ENCODE results near the gene BRI3. TPM values are rescaled to one million over a fixed set of nuclear protein-coding genes. Genes with fewer than 3 reads are reported as not detected.
A peak's percentile ranks its signal among the peaks of the same experiment; 100 is the strongest.

BRI3 gene
- total RNA-seq, 1 donor from 2014 or later: 22.2 TPM

DNA sequence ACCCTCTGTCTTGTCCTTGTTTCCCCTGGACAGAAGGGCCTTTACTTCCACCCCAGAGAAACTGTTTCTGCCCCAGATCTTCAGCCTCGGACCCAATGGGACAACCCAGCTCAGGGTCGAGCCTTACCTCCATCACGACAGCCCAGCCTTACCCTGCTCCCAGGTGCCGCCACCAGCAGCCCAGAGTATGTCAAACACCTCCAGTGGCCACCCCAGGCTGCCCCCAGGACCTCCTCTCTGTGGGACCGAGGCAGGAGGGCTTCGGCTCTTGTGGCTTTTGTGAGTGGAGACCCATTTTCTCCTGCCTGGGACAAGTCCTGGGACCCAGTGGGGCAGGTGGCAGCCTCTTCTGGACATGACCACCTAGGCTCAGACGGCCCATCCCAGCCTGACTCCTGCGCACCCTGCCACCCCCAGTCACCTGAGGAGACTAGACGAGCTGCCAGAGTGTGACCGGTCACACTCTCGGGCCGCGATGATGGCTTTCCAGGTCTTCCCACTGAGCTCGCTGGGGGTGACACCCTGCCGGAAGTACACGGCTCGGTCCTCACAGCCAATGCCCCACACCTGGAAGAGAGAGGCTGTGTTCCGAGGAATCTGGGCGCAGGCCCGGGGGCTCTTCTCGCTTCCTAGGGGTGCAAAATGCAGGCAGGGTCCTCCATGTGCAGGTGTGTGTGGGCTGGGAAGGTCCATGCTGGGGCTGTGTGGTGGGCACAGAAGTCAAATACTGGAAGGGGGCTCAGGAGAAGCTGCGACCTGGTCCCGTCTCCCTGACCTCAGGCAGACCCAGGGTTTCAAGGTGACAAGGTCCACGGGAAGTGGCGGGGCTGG is 44.9 kb upstream of the BRI3 start:
- Mint-ChIP-seq H3K27ac (no peak overlapping the region), H3K4me1 (no peaks in the 10 kb centered on the region), H3K9me3 (no peaks in the 10 kb centered on the region), H3K36me3 (peaks cover 5% of the 10 kb centered on the region), H3K4me3 (no peak overlapping the region), H3K27me3 (ENCODE audit: insufficient read depth, low read depth) (peaks cover 2% of the 10 kb centered on the region)
- Histone ChIP-seq H3K9ac (no peak overlapping the region), H3K27ac (no peak overlapping the region), H2AFZ (replicated peaks) (no peak overlapping the region), H3F3A (ENCODE audit: low read depth) (no peaks in the 10 kb centered on the region), H3K9me3 (ENCODE audit: low read depth) (no peaks in the 10 kb centered on the region), H3K36me3 (no peaks in the 10 kb centered on the region), H3K79me2 (ENCODE audit: low read depth) (no peaks in the 10 kb centered on the region), H3K4me1 (peaks cover 1% of the 10 kb centered on the region), H4K20me1 (ENCODE audit: low read depth) (no peaks in the 10 kb centered on the region), H3K4me2 (no peak overlapping the region), H3K27me3 (no peaks in the 10 kb centered on the region), H3K4me3 (no peak overlapping the region)
- no peak for DNase-seq (ENCODE audit: low spot score)
- TF ChIP-seq EZH2phosphoT487 (IDR thresholded peaks at IDR 0.05) (no peak), EZH2 (IDR thresholded peaks at IDR 0.05) (no peak)
- TF ChIP-seq, protein P1, sequence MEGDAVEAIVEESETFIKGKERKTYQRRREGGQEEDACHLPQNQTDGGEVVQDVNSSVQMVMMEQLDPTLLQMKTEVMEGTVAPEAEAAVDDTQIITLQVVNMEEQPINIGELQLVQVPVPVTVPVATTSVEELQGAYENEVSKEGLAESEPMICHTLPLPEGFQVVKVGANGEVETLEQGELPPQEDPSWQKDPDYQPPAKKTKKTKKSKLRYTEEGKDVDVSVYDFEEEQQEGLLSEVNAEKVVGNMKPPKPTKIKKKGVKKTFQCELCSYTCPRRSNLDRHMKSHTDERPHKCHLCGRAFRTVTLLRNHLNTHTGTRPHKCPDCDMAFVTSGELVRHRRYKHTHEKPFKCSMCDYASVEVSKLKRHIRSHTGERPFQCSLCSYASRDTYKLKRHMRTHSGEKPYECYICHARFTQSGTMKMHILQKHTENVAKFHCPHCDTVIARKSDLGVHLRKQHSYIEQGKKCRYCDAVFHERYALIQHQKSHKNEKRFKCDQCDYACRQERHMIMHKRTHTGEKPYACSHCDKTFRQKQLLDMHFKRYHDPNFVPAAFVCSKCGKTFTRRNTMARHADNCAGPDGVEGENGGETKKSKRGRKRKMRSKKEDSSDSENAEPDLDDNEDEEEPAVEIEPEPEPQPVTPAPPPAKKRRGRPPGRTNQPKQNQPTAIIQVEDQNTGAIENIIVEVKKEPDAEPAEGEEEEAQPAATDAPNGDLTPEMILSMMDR (IDR thresholded peaks at IDR 0.05): no peak

DNA sequence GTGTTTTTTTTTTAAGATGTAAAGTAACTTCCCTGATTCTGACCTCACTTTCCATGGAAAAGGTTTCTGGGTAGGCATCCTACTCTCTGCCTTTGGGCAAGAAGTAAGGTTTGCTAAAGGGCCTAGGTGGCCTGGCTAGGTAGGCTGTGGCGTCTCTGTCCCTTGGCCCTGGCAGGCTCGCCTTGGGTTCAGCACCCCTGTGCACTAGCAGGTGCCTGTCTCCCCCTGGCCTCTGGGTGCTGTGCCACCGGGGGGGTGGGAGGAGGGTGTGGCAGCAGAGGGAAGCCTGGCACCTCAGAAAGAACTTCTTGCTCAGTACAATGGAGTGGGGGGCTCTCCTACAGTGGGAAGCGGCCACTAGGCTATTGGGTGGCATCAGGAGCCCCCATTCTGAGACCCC is 43.4 kb upstream of the BRI3 start:
- Histone ChIP-seq H2AFZ (replicated peaks) (no peak overlapping the region), H3K4me3 (no peak overlapping the region), H4K20me1 (ENCODE audit: low read depth) (no peaks in the 10 kb centered on the region), H3K79me2 (ENCODE audit: low read depth) (no peaks in the 10 kb centered on the region), H3K4me2 (no peak overlapping the region), H3K9me3 (ENCODE audit: low read depth) (no peaks in the 10 kb centered on the region), H3K4me1 (peaks cover 6% of the 10 kb centered on the region), H3K27me3 (no peaks in the 10 kb centered on the region), H3F3A (ENCODE audit: low read depth) (no peaks in the 10 kb centered on the region), H3K36me3 (no peaks in the 10 kb centered on the region), H3K27ac (no peak overlapping the region), H3K9ac (no peak overlapping the region)
- Mint-ChIP-seq H3K4me3 (no peak overlapping the region), H3K36me3 (peaks cover 5% of the 10 kb centered on the region), H3K27me3 (ENCODE audit: insufficient read depth, low read depth) (peaks cover 2% of the 10 kb centered on the region), H3K27ac (no peak overlapping the region), H3K4me1 (no peaks in the 10 kb centered on the region), H3K9me3 (no peaks in the 10 kb centered on the region)
- no peak for DNase-seq (ENCODE audit: low spot score)
- TF ChIP-seq, protein P1 (IDR thresholded peaks at IDR 0.05): no peak
- TF ChIP-seq EZH2 (IDR thresholded peaks at IDR 0.05): no peak
- TF ChIP-seq EZH2phosphoT487 (IDR thresholded peaks at IDR 0.05): no peak

DNA sequence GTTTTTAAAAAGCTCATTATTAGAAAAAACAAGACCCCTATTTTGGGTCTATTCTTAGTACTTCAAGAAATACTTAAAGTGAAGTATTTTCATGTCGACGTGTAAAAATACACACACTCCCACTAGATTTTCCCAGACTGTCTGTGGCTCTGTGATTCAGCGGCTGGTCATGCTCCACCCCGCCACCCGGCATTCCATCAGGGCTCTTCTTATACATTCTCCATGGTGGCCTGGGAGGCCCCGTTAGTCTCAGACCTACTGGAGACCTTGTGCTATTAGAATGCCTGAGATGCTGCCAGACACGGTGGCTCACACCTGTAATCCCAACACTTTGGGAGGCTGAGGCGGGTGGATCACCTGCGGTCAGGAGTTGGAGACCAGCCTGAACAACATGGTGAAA is 42.5 kb upstream of the BRI3 start:
- no peak overlapping the region for H3K9ac ChIP-seq
- H3K9me3 Mint-ChIP-seq: no peaks in the 10 kb centered on the region
- H2AFZ ChIP-seq (replicated peaks): no peak overlapping the region
- no peak for DNase-seq (ENCODE audit: low spot score)
- H3K4me2 ChIP-seq: no peak overlapping the region
- H3K36me3 ChIP-seq: no peaks in the 10 kb centered on the region
- H3K9me3 ChIP-seq (ENCODE audit: low read depth): no peaks in the 10 kb centered on the region
- peaks cover 2% of the 10 kb centered on the region for H3K27me3 Mint-ChIP-seq (ENCODE audit: insufficient read depth, low read depth)
- no peaks in the 10 kb centered on the region for H3F3A ChIP-seq (ENCODE audit: low read depth)
- no peaks in the 10 kb centered on the region for H4K20me1 ChIP-seq (ENCODE audit: low read depth)
- H3K4me3 Mint-ChIP-seq: no peak overlapping the region
- H3K36me3 Mint-ChIP-seq: peaks cover 4% of the 10 kb centered on the region
- peak overlapping the region; percentile 60 for H3K27ac Mint-ChIP-seq
- H3K4me3 ChIP-seq: no peak overlapping the region
- H3K4me1 ChIP-seq: peaks cover 6% of the 10 kb centered on the region
- H3K4me1 Mint-ChIP-seq: no peaks in the 10 kb centered on the region
- H3K27ac ChIP-seq: no peak overlapping the region
- H3K79me2 ChIP-seq (ENCODE audit: low read depth): no peaks in the 10 kb centered on the region
- TF ChIP-seq, protein P1 (IDR thresholded peaks at IDR 0.05): no peak
- no peaks in the 10 kb centered on the region for H3K27me3 ChIP-seq
